GM12878 (cell line): ENCODE measurements around the gene SLC66A3. TPM values are rescaled to one million over a fixed set of nuclear protein-coding genes. Genes with fewer than 3 reads are reported as not detected.

ENCODE experiments used
- ATAC-seq: fragments of 200-7000 bp; cut with Tn5 transposase; 3 replicates; pipeline ENCODE4 v1.9.1; 2020; ENCODE audit warnings: mild to moderate bottlenecking, moderate library complexity
- BruUV-seq: library from RNA; stranded (reverse); fragments of 400-500 nt; replicated peaks from 2 replicates; lab custom pipeline; 2021; lab: Mats Ljungman, UMichigan
- CTCF ChIA-PET: fragments of 300-600 bp; sonication (Branson Sonifier 250); formaldehyde crosslinking; extraction: SDS; loops from one replicate; lab custom pipeline; 2021; ENCODE audit warnings: inconsistent platforms; lab: Yijun Ruan, JAX
- POLR2A ChIA-PET: fragments of 350-600 bp; formaldehyde crosslinking; extraction: SDS; loops from one replicate; lab custom pipeline; 2021; ENCODE audit warnings: inconsistent platforms; lab: Charles Lee
- RAD21 ChIA-PET: fragments of 300-600 bp; sonication (Branson Sonifier 250); formaldehyde crosslinking; loops from one replicate; lab custom pipeline; 2023; ENCODE audit warnings: antibody characterized with exemption; ENCODE audit not compliant: unreplicated experiment; lab: Charles Lee
- SMC1A ChIA-PET: fragments of 300-600 bp; sonication (Branson Sonifier 250); formaldehyde crosslinking; loops from one replicate; lab custom pipeline; 2023; ENCODE audit not compliant: unreplicated experiment, uncharacterized antibody; lab: Charles Lee
- DNase-seq: peaks from one replicate; pipeline ENCODE4 v3.0.0-alpha.2; 2011; ENCODE audit warnings: low read depth, low spot score
- FAIRE-seq: peaks from 3 replicates; lab custom pipeline; 2011; peaks lifted over from hg19 to GRCh38; lab: Jason Lieb, UNC
- H2AFZ ChIP-seq: 2 replicates; pipeline ENCODE4 v1.6.0; 2011; ENCODE audit warnings: low read depth, low read length, control low read depth; ENCODE audit not compliant: control insufficient read depth
- H3K27ac ChIP-seq: 2 replicates; pipeline ENCODE4 v1.5.1; 2011; ENCODE audit warnings: control low read depth; ENCODE audit not compliant: control insufficient read depth, insufficient read depth
- H3K27me3 ChIP-seq, 2 experiments: replicated peaks in 1 of 2; 2 replicates each; pipeline versions ENCODE4 v1.6.0 to v1.6.1; 2011; ENCODE audit warnings: low read length in 1 of 2; ENCODE audit not compliant: control insufficient read depth in 2 of 2, insufficient read depth in 2 of 2
- H3K36me3 ChIP-seq, 2 experiments: 2 replicates each; pipeline ENCODE4 v1.5.1; 2011; ENCODE audit warnings: low read length in 1 of 2; ENCODE audit not compliant: control insufficient read depth in 2 of 2, insufficient read depth in 2 of 2
- H3K4me1 ChIP-seq: 2 replicates; pipeline ENCODE4 v1.6.1; 2011; ENCODE audit warnings: mild to moderate bottlenecking, low read length, moderate library complexity, mixed read lengths; ENCODE audit not compliant: control insufficient read depth, insufficient read depth
- H3K4me2 ChIP-seq: 2 replicates; pipeline ENCODE4 v1.6.0; 2011; ENCODE audit warnings: control low read depth; ENCODE audit not compliant: control insufficient read depth, insufficient read depth
- H3K4me3 ChIP-seq: fragments of 200-600 bp; sonication (generic); 2 replicates; pipeline ENCODE4 v1.5.1; 2016
- H3K79me2 ChIP-seq: 2 replicates; pipeline ENCODE4 v1.6.0; 2011; ENCODE audit warnings: low read length; ENCODE audit not compliant: control insufficient read depth, insufficient read depth
- H3K9ac ChIP-seq: 2 replicates; pipeline ENCODE4 v1.8.0; 2011; ENCODE audit warnings: low read length, control low read depth, mixed read lengths; ENCODE audit not compliant: control insufficient read depth, insufficient read depth
- H3K9me3 ChIP-seq: replicated peaks from 3 replicates; pipeline ENCODE4 v1.5.1; 2011; ENCODE audit warnings: mild to moderate bottlenecking, low read length; ENCODE audit not compliant: control insufficient read depth, insufficient read depth
- H4K20me1 ChIP-seq: 2 replicates; pipeline ENCODE4 v1.6.0; 2011; ENCODE audit not compliant: control insufficient read depth, insufficient read depth
- CEBPB ChIP-seq, 2 experiments: fragments of 150-350 bp in 1 of 2; IDR thresholded peaks; 2 replicates each; pipeline ENCODE4 v1.6.1; 2012 to 2014; ENCODE audit warnings: low read depth in 2 of 2, low read length in 2 of 2, borderline replicate concordance in 1 of 2, inconsistent platforms in 1 of 2
- CHD4 ChIP-seq: fragments of 200-600 bp; sonication (generic); IDR thresholded peaks from 2 replicates; pipeline ENCODE4 v1.6.1; 2016; ENCODE audit warnings: mild to moderate bottlenecking
- HDGF ChIP-seq: fragments of 450-650 bp; IDR thresholded peaks from 2 replicates; pipeline ENCODE4 v1.6.1; 2016; ENCODE audit warnings: antibody characterized with exemption
- MYC ChIP-seq: IDR thresholded peaks from 2 replicates; pipeline ENCODE4 v1.6.1; 2011; ENCODE audit warnings: mild to moderate bottlenecking, low read length, moderate library complexity, inconsistent platforms; ENCODE audit not compliant: insufficient read depth, insufficient replicate concordance, insufficient read length, severe bottlenecking
- NBN ChIP-seq: fragments of 450-650 bp; IDR thresholded peaks from 2 replicates; pipeline ENCODE4 v1.6.1; 2016
- NRF1 ChIP-seq: conservative IDR thresholded peaks from 2 replicates; pipeline ENCODE4 v1.6.1; 2011; ENCODE audit warnings: mild to moderate bottlenecking, low read depth, low read length, improper control_type of control experiment
- RB1 ChIP-seq: fragments of 450-650 bp; formaldehyde crosslinking; IDR thresholded peaks from 2 replicates; pipeline ENCODE4 v1.6.1; 2017; ENCODE audit warnings: mild to moderate bottlenecking, borderline replicate concordance
- ZNF207 ChIP-seq: fragments of 450-650 bp; IDR thresholded peaks from 2 replicates; pipeline ENCODE4 v1.6.1; 2014; ENCODE audit warnings: antibody characterized with exemption, mild to moderate bottlenecking, borderline replicate concordance
- WGBS: methylation state at CpG from one replicate; pipeline ENCODE4 v1.1.6; 2016; ENCODE audit warnings: low lambda C conversion rate; ENCODE audit not compliant: insufficient replicate concordance, insufficient coverage; ENCODE audit errors: missing lambda C conversion rate; 5-methylcytosine and 5-hydroxymethylcytosine counted together
- in situ Hi-C: fragments of 300-500 bp; cut with MboI; formaldehyde crosslinking; loops from 9 replicates; pipeline ENCODE4 v1.14.3; 2018; ENCODE audit warnings: mixed read lengths
- intact Hi-C: fragments of 100-400 bp; cut with micrococcal nuclease; formaldehyde crosslinking; loops from one replicate; pipeline ENCODE4 v1.14.2; 2022; ENCODE audit not compliant: unreplicated experiment
- polyA plus RNA-seq, 11 experiments: library from polyadenylated mRNA; depleted of rRNA in 4 of 11; unstranded in 6 of 11; stranded (reverse) in 5 of 11; fragments of >200 nt; fragmentation: Nextera tagmentation in 4 of 11; fragmentation: Illumina TruSeq in 1 of 11; extraction: Ambion mirVana in 4 of 11; extraction: Trizol in 1 of 11; gene quantifications; 1 replicate in 1 of 11; 2 replicates in 10 of 11; pipeline versions ENCODE4 v1.2.1 to v1.2.3, GENCODE V29; 2011 to 2016; ENCODE audit warnings: inconsistent platforms in 2 of 11, missing spikeins in 2 of 11, low read depth in 1 of 11
- total RNA-seq, 4 experiments: library from RNA; depleted of rRNA in 3 of 4; stranded (reverse); fragments of >200 nt in 3 of 4; fragmentation: Illumina TruSeq in 1 of 4; extraction: Trizol in 1 of 4; gene quantifications; 2 replicates each; pipeline versions ENCODE4 v1.2.1 to v1.2.3, GENCODE V29; 2013 to 2021
- TF ChIP-seq, protein P1 (sequence below): fragments of 450-650 bp; IDR thresholded peaks from 2 replicates; pipeline ENCODE4 v1.6.1; 2016; ENCODE audit warnings: mild to moderate bottlenecking
- TF ChIP-seq, protein P2 (sequence below): IDR thresholded peaks from 2 replicates; pipeline ENCODE4 v1.6.1; 2012; ENCODE audit warnings: mild to moderate bottlenecking, low read depth, low read length
- TF ChIP-seq, protein P3 (sequence below): IDR thresholded peaks from 2 replicates; pipeline ENCODE4 v1.6.1; 2011; ENCODE audit warnings: low read depth, mild to moderate bottlenecking, low read length, moderate library complexity, borderline replicate concordance; ENCODE audit errors: extremely low read depth
- TF ChIP-seq, protein P4 (sequence below): fragments of 450-650 bp; IDR thresholded peaks from 2 replicates; pipeline ENCODE4 v1.6.1; 2017; ENCODE audit warnings: mild to moderate bottlenecking, moderate library complexity

SLC66A3 gene
- total and polyA plus RNA-seq, 10 of the 15 experiments (the other 5 are each of a cell fraction or from before 2014, with no cell fraction given): 1.4 to 14.2 (median 6.4) TPM

DNA sequence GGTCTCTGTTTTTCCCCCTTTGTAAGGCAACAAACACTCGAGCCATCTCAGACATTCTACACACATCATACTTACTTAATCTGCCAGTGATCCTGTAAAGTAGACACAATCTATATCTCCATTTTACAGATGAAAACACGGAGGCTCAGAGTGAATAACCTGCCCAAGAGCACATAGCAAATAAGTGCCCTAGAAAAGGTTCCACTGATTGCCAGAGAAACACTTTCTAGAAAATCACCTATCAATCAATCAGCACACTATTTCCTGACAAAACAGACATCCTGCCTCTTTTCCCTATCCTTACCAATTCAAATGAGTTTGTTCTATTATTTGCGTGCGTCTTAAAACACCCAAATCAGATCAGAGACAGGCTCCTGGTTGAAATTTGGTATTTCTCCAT, 23.9 kb downstream of the SLC66A3 start:
- in situ Hi-C loops: no loop called here
- no peak overlapping the region for H2AFZ ChIP-seq
- no peaks in the 10 kb centered on the region for H4K20me1 ChIP-seq
- no peaks in the 10 kb centered on the region for H3K27me3 ChIP-seq
- BruUV-seq: no TSS peak
- H3K27ac ChIP-seq: no peak overlapping the region
- intact Hi-C loops: no loop called here
- 83% methylated on average over 4 of the region's 4 CpGs for WGBS
- no peak overlapping the region for H3K4me3 ChIP-seq
- SMC1A ChIA-PET: no interaction called here
- FAIRE-seq (no peak), ATAC-seq (no peak), DNase-seq (no peak)
- no peaks in the 10 kb centered on the region for H3K9me3 ChIP-seq
- H3K36me3 ChIP-seq: peaks cover 0 to 4% of the 10 kb centered on the region in 2 experiments; a peak in 1 of 4 replicates
- no peak overlapping the region for H3K4me2 ChIP-seq
- CTCF ChIA-PET: no interaction called here
- POLR2A ChIA-PET: no interaction called here
- RAD21 ChIA-PET: interaction anchor here (1.1 kb wide), 1 partner anchor 24 kb away, joined by 3 read pairs; no protein-coding TSS in a partner anchor
- no peak overlapping the region for H3K9ac ChIP-seq
- H3K79me2 ChIP-seq: no peaks in the 10 kb centered on the region
- H3K4me1 ChIP-seq: no peaks in the 10 kb centered on the region
- no peak for TF ChIP-seq ZNF207
- TF ChIP-seq MYC: no peak
- TF ChIP-seq, protein P1, sequence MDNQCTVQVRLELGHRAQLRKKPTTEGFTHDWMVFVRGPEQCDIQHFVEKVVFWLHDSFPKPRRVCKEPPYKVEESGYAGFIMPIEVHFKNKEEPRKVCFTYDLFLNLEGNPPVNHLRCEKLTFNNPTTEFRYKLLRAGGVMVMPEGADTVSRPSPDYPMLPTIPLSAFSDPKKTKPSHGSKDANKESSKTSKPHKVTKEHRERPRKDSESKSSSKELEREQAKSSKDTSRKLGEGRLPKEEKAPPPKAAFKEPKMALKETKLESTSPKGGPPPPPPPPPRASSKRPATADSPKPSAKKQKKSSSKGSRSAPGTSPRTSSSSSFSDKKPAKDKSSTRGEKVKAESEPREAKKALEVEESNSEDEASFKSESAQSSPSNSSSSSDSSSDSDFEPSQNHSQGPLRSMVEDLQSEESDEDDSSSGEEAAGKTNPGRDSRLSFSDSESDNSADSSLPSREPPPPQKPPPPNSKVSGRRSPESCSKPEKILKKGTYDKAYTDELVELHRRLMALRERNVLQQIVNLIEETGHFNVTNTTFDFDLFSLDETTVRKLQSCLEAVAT: no peak
- no peak for TF ChIP-seq NRF1
- TF ChIP-seq, protein P2, sequence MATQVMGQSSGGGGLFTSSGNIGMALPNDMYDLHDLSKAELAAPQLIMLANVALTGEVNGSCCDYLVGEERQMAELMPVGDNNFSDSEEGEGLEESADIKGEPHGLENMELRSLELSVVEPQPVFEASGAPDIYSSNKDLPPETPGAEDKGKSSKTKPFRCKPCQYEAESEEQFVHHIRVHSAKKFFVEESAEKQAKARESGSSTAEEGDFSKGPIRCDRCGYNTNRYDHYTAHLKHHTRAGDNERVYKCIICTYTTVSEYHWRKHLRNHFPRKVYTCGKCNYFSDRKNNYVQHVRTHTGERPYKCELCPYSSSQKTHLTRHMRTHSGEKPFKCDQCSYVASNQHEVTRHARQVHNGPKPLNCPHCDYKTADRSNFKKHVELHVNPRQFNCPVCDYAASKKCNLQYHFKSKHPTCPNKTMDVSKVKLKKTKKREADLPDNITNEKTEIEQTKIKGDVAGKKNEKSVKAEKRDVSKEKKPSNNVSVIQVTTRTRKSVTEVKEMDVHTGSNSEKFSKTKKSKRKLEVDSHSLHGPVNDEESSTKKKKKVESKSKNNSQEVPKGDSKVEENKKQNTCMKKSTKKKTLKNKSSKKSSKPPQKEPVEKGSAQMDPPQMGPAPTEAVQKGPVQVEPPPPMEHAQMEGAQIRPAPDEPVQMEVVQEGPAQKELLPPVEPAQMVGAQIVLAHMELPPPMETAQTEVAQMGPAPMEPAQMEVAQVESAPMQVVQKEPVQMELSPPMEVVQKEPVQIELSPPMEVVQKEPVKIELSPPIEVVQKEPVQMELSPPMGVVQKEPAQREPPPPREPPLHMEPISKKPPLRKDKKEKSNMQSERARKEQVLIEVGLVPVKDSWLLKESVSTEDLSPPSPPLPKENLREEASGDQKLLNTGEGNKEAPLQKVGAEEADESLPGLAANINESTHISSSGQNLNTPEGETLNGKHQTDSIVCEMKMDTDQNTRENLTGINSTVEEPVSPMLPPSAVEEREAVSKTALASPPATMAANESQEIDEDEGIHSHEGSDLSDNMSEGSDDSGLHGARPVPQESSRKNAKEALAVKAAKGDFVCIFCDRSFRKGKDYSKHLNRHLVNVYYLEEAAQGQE: no peak
- TF ChIP-seq, protein P3, sequence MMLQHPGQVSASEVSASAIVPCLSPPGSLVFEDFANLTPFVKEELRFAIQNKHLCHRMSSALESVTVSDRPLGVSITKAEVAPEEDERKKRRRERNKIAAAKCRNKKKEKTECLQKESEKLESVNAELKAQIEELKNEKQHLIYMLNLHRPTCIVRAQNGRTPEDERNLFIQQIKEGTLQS: no peak
- TF ChIP-seq, protein P4, sequence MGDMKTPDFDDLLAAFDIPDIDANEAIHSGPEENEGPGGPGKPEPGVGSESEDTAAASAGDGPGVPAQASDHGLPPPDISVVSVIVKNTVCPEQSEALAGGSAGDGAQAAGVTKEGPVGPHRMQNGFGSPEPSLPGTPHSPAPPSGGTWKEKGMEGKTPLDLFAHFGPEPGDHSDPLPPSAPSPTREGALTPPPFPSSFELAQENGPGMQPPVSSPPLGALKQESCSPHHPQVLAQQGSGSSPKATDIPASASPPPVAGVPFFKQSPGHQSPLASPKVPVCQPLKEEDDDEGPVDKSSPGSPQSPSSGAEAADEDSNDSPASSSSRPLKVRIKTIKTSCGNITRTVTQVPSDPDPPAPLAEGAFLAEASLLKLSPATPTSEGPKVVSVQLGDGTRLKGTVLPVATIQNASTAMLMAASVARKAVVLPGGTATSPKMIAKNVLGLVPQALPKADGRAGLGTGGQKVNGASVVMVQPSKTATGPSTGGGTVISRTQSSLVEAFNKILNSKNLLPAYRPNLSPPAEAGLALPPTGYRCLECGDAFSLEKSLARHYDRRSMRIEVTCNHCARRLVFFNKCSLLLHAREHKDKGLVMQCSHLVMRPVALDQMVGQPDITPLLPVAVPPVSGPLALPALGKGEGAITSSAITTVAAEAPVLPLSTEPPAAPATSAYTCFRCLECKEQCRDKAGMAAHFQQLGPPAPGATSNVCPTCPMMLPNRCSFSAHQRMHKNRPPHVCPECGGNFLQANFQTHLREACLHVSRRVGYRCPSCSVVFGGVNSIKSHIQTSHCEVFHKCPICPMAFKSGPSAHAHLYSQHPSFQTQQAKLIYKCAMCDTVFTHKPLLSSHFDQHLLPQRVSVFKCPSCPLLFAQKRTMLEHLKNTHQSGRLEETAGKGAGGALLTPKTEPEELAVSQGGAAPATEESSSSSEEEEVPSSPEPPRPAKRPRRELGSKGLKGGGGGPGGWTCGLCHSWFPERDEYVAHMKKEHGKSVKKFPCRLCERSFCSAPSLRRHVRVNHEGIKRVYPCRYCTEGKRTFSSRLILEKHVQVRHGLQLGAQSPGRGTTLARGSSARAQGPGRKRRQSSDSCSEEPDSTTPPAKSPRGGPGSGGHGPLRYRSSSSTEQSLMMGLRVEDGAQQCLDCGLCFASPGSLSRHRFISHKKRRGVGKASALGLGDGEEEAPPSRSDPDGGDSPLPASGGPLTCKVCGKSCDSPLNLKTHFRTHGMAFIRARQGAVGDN: no peak
- TF ChIP-seq HDGF: no peak
- no peak for TF ChIP-seq RB1
- no peak for TF ChIP-seq CEBPB (IDR thresholded peaks at IDR 0.05; ENCODE audit: borderline replicate concordance in 1 of 2, low read depth in 2 of 2, low read length in 2 of 2)
- no peak for TF ChIP-seq CHD4
- TF ChIP-seq NBN: no peak
